H1 (cell line): ENCODE measurements around the gene YWHAE. TPM values are rescaled to one million over a fixed set of nuclear protein-coding genes. Genes with fewer than 3 reads are reported as not detected.

Source experiments
- CTCF ChIA-PET: fragments of 300-600 bp; sonication (Branson Sonifier 250); formaldehyde crosslinking; loops from one replicate; lab custom pipeline; 2021; ENCODE audit not compliant: partially characterized antibody; lab: Charles Lee
- POLR2A ChIA-PET: fragments of 300-600 bp; sonication (Branson Sonifier 250); formaldehyde crosslinking; loops from one replicate; lab custom pipeline; 2021; ENCODE audit warnings: inconsistent platforms; ENCODE audit not compliant: partially characterized antibody; lab: Charles Lee
- DNase-seq, 2 experiments: peaks; one replicate each; pipeline versions ENCODE4 v3.0.0 to v3.0.0-alpha.2; 2010 to 2022; ENCODE audit warnings: low spot score in 2 of 2, low read depth in 1 of 2, mixed read lengths in 1 of 2
- FAIRE-seq: peaks from 2 replicates; lab custom pipeline; 2011; peaks lifted over from hg19 to GRCh38; lab: Jason Lieb, UNC
- H2AFZ ChIP-seq: 2 replicates; pipeline ENCODE4 v1.8.1; 2012; ENCODE audit warnings: low read length, inconsistent platforms
- H2AK5ac ChIP-seq: 2 replicates; pipeline ENCODE4 v1.6.1; 2013; ENCODE audit warnings: low read depth, low read length
- H2BK120ac ChIP-seq: replicated peaks from 2 replicates; pipeline ENCODE3; 2013; ENCODE audit warnings: low read depth, low read length, inconsistent platforms
- H2BK12ac ChIP-seq: 2 replicates; pipeline ENCODE4 v1.6.1; 2013; ENCODE audit warnings: low read depth, low read length
- H2BK15ac ChIP-seq: 2 replicates; pipeline ENCODE4 v1.6.1; 2013; ENCODE audit warnings: low read length
- H2BK20ac ChIP-seq: 2 replicates; pipeline ENCODE4 v1.6.1; 2013; ENCODE audit warnings: low read length
- H2BK5ac ChIP-seq: 2 replicates; pipeline ENCODE4 v1.6.1; 2013; ENCODE audit warnings: low read depth, low read length
- H3K14ac ChIP-seq: 2 replicates; pipeline ENCODE4 v1.6.1; 2013; ENCODE audit warnings: inconsistent platforms; ENCODE audit not compliant: insufficient read length
- H3K18ac ChIP-seq: 2 replicates; pipeline ENCODE4 v1.6.1; 2013; ENCODE audit warnings: low read length; ENCODE audit errors: extremely low read depth
- H3K23ac ChIP-seq: 2 replicates; pipeline ENCODE4 v1.6.1; 2013; ENCODE audit warnings: inconsistent platforms; ENCODE audit not compliant: insufficient read length
- H3K23me2 ChIP-seq: 2 replicates; pipeline ENCODE4 v1.6.1; 2013; ENCODE audit warnings: low read depth, low read length
- H3K27ac ChIP-seq: 2 replicates; pipeline ENCODE4 v1.6.1; 2011; ENCODE audit warnings: low read depth, low read length, inconsistent platforms
- H3K27me3 ChIP-seq, 4 experiments: replicated peaks in 1 of 4; 1 replicate in 1 of 4; 2 replicates in 3 of 4; pipeline versions ENCODE4 v1.6.1 to v1.8.1; 2011 to 2013; ENCODE audit warnings: low read length in 3 of 4, mild to moderate bottlenecking in 3 of 4, inconsistent platforms in 2 of 4, mixed read lengths in 2 of 4, moderate library complexity in 1 of 4; ENCODE audit not compliant: control insufficient read depth in 3 of 4, insufficient read depth in 3 of 4; ENCODE audit errors: extremely low read depth in 1 of 4
- H3K36me3 ChIP-seq, 4 experiments: 2 replicates each; pipeline versions ENCODE4 v1.6.1 to v1.8.1; 2011 to 2013; ENCODE audit warnings: mild to moderate bottlenecking in 4 of 4, low read length in 3 of 4, moderate library complexity in 2 of 4, control low read depth in 1 of 4, inconsistent platforms in 1 of 4; ENCODE audit not compliant: insufficient read depth in 4 of 4, control insufficient read depth in 2 of 4
- H3K4ac ChIP-seq: replicated peaks from 2 replicates; pipeline ENCODE3; 2013; ENCODE audit warnings: low read length, low read depth, mixed read lengths, inconsistent platforms; ENCODE audit not compliant: insufficient read length
- H3K4me1 ChIP-seq, 4 experiments: replicated peaks in 1 of 4; 1 replicate in 1 of 4; 2 replicates in 3 of 4; pipeline versions ENCODE4 v1.6.1 to v1.8.1; 2011 to 2013; ENCODE audit warnings: low read length in 3 of 4, inconsistent platforms in 2 of 4, mixed read lengths in 1 of 4; ENCODE audit not compliant: insufficient read depth in 4 of 4, control insufficient read depth in 3 of 4
- H3K4me2 ChIP-seq, 2 experiments: 2 replicates each; pipeline versions ENCODE4 v1.6.1 to v1.8.1; 2011 to 2013; ENCODE audit warnings: low read depth in 2 of 2, low read length in 2 of 2, control low read depth in 1 of 2, inconsistent platforms in 1 of 2, mild to moderate bottlenecking in 1 of 2; ENCODE audit not compliant: insufficient read depth in 1 of 2
- H3K4me3 ChIP-seq, 4 experiments: fragments of 200-600, 300-600 bp in 1 of 4; sonication (generic), shearing (Covaris generic), sonication (Bioruptor Twin) in 1 of 4; 2 replicates each; pipeline versions ENCODE4 v1.5.1 to v1.8.1; 2011 to 2016; ENCODE audit warnings: low read length in 4 of 4, low read depth in 3 of 4, control low read depth in 2 of 4, inconsistent platforms in 2 of 4, mild to moderate bottlenecking in 2 of 4, mixed read lengths in 1 of 4, moderate library complexity in 1 of 4; ENCODE audit not compliant: insufficient read depth in 2 of 4; ENCODE audit errors: extremely low read depth in 1 of 4
- H3K56ac ChIP-seq: replicated peaks from 2 replicates; pipeline ENCODE3; 2013; ENCODE audit warnings: low read depth, mild to moderate bottlenecking, mixed read lengths, low read length, inconsistent platforms; ENCODE audit not compliant: insufficient read length
- H3K79me1 ChIP-seq: 2 replicates; pipeline ENCODE4 v1.6.1; 2013; ENCODE audit warnings: low read depth, low read length, control low read depth
- H3K79me2 ChIP-seq, 2 experiments: 2 replicates each; pipeline versions ENCODE4 v1.6.1 to v1.8.1; 2012 to 2013; ENCODE audit warnings: low read length in 2 of 2, mild to moderate bottlenecking in 2 of 2, inconsistent platforms in 1 of 2; ENCODE audit not compliant: insufficient read depth in 2 of 2, control insufficient read depth in 1 of 2
- H3K9ac ChIP-seq, 4 experiments: replicated peaks in 1 of 4; 1 replicate in 1 of 4; 2 replicates in 3 of 4; pipeline versions ENCODE4 v1.6.1 to v1.8.1; 2011 to 2013; ENCODE audit warnings: low read depth in 3 of 4, low read length in 3 of 4, control low read depth in 2 of 4, mild to moderate bottlenecking in 2 of 4, moderate library complexity in 2 of 4, inconsistent platforms in 1 of 4; ENCODE audit errors: extremely low read depth in 1 of 4
- H3K9me3 ChIP-seq, 2 experiments: 2 replicates each; pipeline versions ENCODE4 v1.6.1 to v1.8.1; 2012 to 2013; ENCODE audit warnings: mild to moderate bottlenecking in 2 of 2, moderate library complexity in 2 of 2, control low read depth in 1 of 2, inconsistent platforms in 1 of 2, low read depth in 1 of 2, low read length in 1 of 2, mixed read lengths in 1 of 2; ENCODE audit not compliant: insufficient read depth in 2 of 2
- H4K20me1 ChIP-seq, 2 experiments: replicated peaks in 1 of 2; 2 replicates each; pipeline versions ENCODE3 to v1.8.1; 2011 to 2013; ENCODE audit warnings: inconsistent platforms in 2 of 2, low read length in 2 of 2, mild to moderate bottlenecking in 1 of 2; ENCODE audit not compliant: insufficient read depth in 2 of 2, control insufficient read depth in 1 of 2
- H4K5ac ChIP-seq: 2 replicates; pipeline ENCODE4 v1.6.1; 2013; ENCODE audit warnings: low read length, low read depth, mixed read lengths, inconsistent platforms; ENCODE audit not compliant: insufficient read length
- H4K8ac ChIP-seq: 2 replicates; pipeline ENCODE4 v1.8.0; 2013; ENCODE audit warnings: mild to moderate bottlenecking, moderate library complexity, low read length, inconsistent platforms; ENCODE audit not compliant: insufficient read depth; ENCODE audit errors: extremely low read depth
- H4K91ac ChIP-seq: replicated peaks from 2 replicates; pipeline ENCODE3; 2013; ENCODE audit warnings: low read length, mixed read lengths, inconsistent platforms; ENCODE audit not compliant: insufficient read length
- GABPA ChIP-seq: IDR thresholded peaks from 2 replicates; pipeline ENCODE4 v1.6.1; 2011; ENCODE audit warnings: mild to moderate bottlenecking, low read length, moderate library complexity, borderline replicate concordance; ENCODE audit not compliant: insufficient read depth
- GTF2F1 ChIP-seq: IDR thresholded peaks from 2 replicates; pipeline ENCODE4 v1.6.1; 2012; ENCODE audit warnings: low read depth, low read length, improper control_type of control experiment, borderline replicate concordance
- HDAC2 ChIP-seq, 2 experiments: fragments of 300-600 bp in 1 of 2; sonication (generic) in 1 of 2; IDR thresholded peaks; 2 replicates each; pipeline ENCODE4 v1.6.1; 2011 to 2012; ENCODE audit warnings: low read depth in 2 of 2, low read length in 2 of 2, mild to moderate bottlenecking in 2 of 2, moderate library complexity in 2 of 2, borderline replicate concordance in 1 of 2, inconsistent platforms in 1 of 2
- WGBS, 2 experiments: shearing (Covaris generic) in 1 of 2; methylation state at CpG; one replicate each; pipeline versions ENCODE4 v1.1.6 to v1.1.7; 2013 to 2015; ENCODE audit warnings: low lambda C conversion rate in 2 of 2, mixed read lengths in 2 of 2, inconsistent platforms in 1 of 2, low coverage in 1 of 2, missing lambda C conversion rate in 1 of 2; ENCODE audit not compliant: insufficient replicate concordance in 2 of 2, insufficient coverage in 1 of 2, insufficient read length in 1 of 2; ENCODE audit errors: extremely low coverage in 1 of 2, missing lambda C conversion rate in 1 of 2; 5-methylcytosine and 5-hydroxymethylcytosine counted together
- polyA plus RNA-seq, 7 experiments: library from polyadenylated mRNA; depleted of rRNA in 3 of 7; stranded (reverse) in 5 of 7; unstranded in 2 of 7; fragments of >200 nt in 5 of 7; fragments of 200-250 nt in 2 of 7; gene quantifications; 1 replicate in 5 of 7; 2 replicates in 1 of 7; 4 replicates in 1 of 7; pipeline versions ENCODE4 v1.2.1 to v1.2.3, GENCODE V29; 2011 to 2013; ENCODE audit warnings: missing spikeins in 2 of 7, mixed read lengths in 2 of 7
- total RNA-seq: library from RNA; stranded (reverse); fragmentation: NEBNext Ultra II Directional; extraction: Animal tissue kit (Norgen Biotek cat#: 25700); gene quantifications from 2 replicates; pipeline ENCODE4 v1.2.1, GENCODE V29; 2021

The YWHAE gene
- total and polyA plus RNA-seq, 2 of the 8 experiments (the other 6 are each of a cell fraction or from before 2014, with no cell fraction given): 559 to 1,186 TPM

DNA sequence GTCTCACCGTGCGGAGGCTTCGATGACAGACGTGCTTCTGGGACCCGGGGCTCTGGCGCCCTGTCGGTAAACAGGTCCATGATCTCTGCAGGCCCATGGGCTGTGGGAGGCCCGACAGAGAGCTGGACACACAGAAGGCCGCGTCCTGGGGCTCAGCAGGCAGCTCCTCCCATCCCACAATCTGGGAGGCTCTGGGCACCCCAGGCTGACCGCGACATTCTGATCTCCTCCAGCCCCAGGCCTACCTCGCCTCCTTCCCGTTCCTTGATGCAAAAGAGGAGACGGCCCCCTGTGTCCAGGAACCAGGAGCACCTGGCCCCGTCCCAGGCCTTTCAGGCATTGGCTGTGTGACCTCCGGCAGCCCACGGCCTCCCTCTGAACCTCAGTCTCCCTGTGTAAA, 97.3 kb downstream of the YWHAE start:
- Histone ChIP-seq H2BK20ac (no peak overlapping the region), H3K23me2 (no peaks in the 10 kb centered on the region), H3K14ac (no peak overlapping the region), H3K4me1 (peaks cover 0 to 9% (median 5%) of the 10 kb centered on the region in 4 experiments; a peak in 4 of 7 replicates), H3K56ac (no peak overlapping the region), H3K9ac (no peak overlapping the region; a peak in 1 of 7 replicates), H3K27ac (no peak overlapping the region), H2BK120ac (no peak overlapping the region), H3K23ac (no peak overlapping the region), H2AK5ac (no peak overlapping the region), H3K4ac (no peak overlapping the region), H3K18ac (no peak overlapping the region), H3K4me3 (no peak overlapping the region), H4K8ac (no peak overlapping the region), H2AFZ (no peak overlapping the region), H2BK15ac (no peak overlapping the region), H3K79me2 (no peaks in the 10 kb centered on the region), H3K36me3 (no peaks in the 10 kb centered on the region), H4K91ac (no peak overlapping the region)
- FAIRE-seq: no peak
- CTCF ChIA-PET: interaction anchor here (1.4 kb wide), 1 partner anchor 19 kb away, joined by 3 read pairs; no protein-coding TSS in a partner anchor
- 92% methylated on average over 18 of the region's 18 CpGs; no CpG with 5 or more reads in 1 of the 2 experiments for WGBS, 2 experiments
- TF ChIP-seq GABPA (no peak), GTF2F1 (no peak), HDAC2 (IDR thresholded peaks at IDR 0.05; ENCODE audit: borderline replicate concordance in 1 of 2, low read depth in 2 of 2, low read length in 2 of 2) (no peak)
- TF ChIP-seq, all 59 proteins: peak for 0
- POLR2A ChIA-PET: no interaction called here
- H3K4me2 ChIP-seq: no peak overlapping the region
- H3K27me3 ChIP-seq: no peaks in the 10 kb centered on the region; a peak in 1 of 7 replicates
- no peak overlapping the region for H2BK5ac ChIP-seq
- H4K20me1 ChIP-seq: no peaks in the 10 kb centered on the region
- no peaks in the 10 kb centered on the region for H3K79me1 ChIP-seq
- no peak overlapping the region for H2BK12ac ChIP-seq
- H4K5ac ChIP-seq: no peak overlapping the region
- DNase-seq: no peak
- no peaks in the 10 kb centered on the region for H3K9me3 ChIP-seq
